NCI-H774 (cell line): ENCODE data around the gene MATN1.

ENCODE experiments used
- DNase-seq: peaks from one replicate; lab custom pipeline; 2025; lab: John Stamatoyannopoulos, UW

MATN1 gene

GRCh38 chr1:30731806-30732276 lies 8.5 kb upstream of the MATN1 start:
- DNase-seq, result no peak

DNA sequence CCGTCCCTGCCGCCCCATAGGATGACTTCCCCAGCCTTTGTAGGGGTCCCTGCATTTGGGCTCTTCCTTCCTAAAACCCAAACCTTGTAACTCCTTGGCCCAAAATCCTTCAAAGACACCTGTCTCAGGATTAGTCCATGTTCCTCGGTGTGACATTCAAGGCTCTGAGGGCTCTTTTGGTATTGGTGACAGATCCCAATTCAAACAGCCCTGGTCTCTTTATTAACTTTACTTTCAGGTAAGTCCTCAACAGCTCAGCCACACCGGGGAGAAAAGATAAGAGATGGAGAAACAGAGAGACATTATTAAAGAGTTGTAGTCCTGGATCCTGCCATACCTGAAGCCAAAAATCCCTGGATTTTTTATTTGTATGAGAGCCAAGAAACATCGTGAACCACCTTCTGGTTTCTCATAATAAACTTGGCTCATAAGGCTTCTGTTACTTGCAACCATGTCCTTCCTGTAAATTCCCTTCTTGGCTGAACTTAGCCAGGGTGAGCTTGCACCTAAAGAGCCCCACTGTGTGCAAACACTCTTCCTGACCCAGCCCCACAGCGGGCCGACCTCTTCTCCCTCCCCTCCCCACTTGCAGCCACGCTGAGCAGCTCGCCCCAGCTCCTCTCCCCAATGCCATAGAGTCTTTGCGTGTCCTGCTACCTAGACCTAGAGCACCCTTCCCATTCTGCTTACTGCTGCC lies 7.9 kb upstream of the MATN1 start:
- DNase-seq, result no peak

- DNase-seq, result no peak
Observed at GRCh38 chr1:30730346-30731108, 7.1 kb upstream of the MATN1 start.

DNA sequence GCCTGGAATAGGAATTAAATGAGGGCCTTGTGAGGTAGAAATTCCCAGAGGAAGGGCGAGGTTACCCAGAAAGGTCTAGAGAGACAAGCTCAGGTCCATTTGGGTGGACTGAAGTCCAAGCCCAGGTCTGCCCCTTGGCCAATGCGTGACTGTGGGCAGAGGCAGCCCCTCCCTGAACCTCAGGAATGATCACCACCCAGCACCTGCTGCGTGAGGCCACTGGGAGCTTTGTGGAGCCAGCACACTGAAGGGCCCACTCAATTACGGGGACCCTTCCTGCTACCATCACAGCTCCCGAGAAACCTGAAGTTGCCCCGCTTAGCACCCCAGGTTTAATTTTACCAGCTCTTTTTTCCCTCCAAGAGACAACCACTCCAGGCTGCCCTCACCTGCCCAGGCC lies 6.5 kb upstream of the MATN1 start:
- DNase-seq, result no peak

DNA sequence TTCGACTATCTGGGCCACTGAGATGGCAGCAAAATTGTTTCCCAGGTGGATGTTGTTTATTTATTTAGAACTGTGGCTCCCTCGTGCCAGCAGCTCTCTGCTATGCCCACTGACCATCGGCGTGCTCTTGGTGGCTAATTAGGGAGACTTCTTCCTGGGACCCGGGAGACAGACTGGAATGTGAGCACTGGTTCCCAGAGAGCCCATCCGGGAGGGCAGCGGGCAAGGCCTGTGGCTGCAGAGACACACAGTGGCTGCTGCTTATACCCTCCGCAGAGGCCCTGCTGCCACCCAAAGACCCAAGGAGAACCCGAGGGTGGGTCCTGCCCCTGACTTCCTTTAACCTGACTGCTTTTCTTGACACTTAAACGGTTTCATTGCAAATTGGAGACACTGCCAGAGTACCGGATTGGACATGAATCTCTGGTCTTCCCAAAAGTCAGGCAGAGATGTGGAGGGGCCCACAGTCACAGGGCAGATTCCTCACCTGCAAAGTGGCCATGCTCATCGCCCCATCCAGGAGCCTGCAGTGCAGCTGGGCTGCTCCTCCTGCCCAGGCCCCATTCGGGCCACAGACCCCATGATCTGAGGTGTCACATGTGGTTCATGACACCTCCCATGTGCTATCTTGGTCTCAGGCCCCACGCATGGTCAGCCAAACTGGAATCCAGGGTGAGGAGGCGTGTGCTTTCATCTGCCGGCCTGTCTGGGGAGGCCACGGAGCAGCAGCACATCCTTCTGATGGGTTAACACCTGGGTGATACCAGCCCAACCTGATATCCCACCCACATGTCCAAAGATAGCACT lies 5.7 kb upstream of the MATN1 start:
- DNase-seq, result no peak

DNA sequence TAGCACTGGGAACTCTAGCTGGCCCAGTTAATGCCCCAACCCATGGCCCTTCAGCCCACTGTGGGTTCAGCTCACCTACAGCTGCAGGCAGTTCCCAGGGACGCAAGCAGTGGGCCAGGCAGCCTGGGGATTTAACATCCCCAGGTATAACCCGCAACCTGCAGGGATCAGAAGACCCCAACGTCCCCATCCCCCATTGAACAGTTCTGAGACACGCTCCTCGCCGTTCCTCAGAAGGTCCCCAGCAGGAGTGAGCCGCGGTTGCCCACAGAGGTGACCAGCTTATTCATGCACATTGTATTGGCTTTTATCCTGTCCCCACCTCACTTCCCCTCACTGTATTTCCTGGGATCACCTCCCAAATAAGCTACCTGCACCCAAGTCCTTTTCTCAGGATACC lies 5.0 kb upstream of the MATN1 start:
- no peak for DNase-seq

DNA sequence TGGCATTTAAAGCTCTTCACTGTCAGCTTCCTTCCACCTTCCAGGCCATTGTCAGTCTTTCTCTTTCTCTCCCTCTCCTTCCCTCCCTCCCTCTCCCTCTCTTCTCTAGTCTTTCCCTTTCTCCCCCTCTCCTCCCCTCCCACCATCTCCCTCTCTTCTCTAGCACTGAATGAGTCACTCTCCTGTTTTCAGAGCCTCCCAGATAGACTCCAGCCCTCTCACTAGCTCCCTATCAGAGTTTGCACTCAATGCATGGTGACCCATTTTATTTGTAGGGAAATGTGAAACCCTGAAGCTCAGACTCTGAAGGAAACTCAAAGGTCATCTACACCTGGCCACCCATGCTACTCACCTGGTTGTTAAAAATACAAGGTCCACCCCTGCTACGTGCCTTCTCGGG lies 4.4 kb upstream of the MATN1 start:
- no peak for DNase-seq

DNA sequence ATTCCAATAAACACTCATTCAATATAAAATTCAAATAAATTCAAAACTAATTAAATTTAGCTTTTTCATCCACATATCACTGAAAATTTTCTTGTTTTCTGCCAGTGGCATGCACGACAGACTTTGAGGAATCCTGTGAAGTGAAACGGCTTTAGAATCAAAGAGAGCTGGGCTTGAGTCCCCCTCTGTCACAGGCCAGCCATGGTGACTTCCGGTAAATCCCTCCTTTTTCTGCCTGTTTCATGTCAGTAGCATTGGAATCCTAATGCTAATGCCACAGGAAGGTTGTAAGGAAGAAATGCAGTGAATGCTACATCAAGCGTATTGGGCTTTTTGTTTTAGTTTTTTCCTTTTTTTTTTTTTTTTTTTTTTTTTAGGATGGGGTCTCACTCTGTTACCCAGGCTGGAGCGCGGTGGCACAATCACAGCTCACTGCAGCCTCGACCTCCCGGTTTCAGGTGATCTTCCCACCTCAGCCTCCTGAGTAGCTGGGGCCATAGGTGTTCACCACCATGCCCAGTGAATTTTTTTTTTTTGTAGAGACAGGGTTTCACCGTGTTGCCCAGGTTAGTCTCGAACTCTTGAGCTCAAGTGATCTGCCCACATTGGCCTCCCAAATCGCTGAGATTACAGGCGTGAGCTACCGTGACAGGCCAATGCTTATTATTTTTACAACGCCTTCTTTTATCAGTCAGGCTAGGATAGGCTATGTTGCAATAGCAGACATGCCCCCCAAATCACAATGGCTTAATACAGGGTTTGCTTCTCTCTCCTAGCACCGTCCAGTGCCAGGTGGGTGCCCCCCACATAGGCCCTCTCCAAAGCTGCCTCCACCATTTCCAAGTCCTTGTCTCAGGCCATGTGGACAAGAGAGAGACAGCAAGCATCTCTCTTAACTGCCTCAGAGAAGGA lies 3.6 kb upstream of the MATN1 start:
- DNase-seq, result no peak

DNA sequence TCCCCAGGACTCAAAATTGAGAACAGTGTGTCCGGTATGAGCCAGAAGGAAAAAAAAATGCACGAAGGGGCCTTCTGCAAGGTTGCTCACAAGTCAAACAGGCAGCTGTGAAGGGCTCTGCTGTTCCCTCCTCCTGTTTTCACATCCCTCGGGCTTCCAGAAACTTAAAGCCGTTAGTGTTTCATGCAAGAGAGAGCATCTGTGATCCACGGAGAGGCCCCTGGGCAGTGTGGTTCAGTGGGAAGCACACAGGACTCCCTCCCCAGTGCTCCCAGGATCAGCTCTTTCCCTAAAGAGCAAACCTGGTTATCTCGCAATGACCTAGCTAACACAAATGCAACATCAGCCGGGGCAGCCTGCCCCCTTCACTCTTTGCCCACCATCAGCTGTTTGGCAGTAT lies 2.9 kb upstream of the MATN1 start:
- DNase-seq, result no peak

DNA sequence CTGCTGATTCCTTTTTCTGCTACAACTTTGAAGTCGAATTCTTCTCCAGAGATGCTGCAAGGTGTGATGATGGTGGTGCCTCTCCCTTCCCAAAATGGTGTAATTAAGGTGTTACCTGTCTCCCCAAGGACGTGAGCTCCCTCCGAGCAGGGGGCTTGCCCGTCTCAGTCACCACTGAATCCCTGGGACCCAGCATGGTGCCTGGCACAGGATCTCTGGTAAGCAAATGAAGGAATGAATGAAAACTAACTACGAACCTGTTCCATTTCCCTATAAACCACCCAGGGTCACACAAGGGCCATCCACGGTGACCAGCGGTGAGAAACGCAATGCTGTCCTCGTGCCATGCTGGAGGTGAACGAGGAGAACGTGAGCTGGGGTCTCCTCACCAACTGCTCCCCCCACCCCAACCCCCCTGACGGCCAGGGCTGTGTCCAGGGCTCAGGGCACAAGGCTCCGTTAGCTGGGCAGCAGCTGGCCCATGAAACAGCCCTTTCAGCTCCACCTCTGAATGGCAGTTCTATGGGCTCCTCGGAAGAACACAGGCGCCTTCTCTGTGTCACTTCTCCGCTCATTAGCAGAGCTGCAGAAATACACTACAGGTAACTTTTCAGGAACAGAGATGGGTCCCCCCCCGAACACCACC lies 2.2 kb upstream of the MATN1 start:
- DNase-seq, result no peak

DNA sequence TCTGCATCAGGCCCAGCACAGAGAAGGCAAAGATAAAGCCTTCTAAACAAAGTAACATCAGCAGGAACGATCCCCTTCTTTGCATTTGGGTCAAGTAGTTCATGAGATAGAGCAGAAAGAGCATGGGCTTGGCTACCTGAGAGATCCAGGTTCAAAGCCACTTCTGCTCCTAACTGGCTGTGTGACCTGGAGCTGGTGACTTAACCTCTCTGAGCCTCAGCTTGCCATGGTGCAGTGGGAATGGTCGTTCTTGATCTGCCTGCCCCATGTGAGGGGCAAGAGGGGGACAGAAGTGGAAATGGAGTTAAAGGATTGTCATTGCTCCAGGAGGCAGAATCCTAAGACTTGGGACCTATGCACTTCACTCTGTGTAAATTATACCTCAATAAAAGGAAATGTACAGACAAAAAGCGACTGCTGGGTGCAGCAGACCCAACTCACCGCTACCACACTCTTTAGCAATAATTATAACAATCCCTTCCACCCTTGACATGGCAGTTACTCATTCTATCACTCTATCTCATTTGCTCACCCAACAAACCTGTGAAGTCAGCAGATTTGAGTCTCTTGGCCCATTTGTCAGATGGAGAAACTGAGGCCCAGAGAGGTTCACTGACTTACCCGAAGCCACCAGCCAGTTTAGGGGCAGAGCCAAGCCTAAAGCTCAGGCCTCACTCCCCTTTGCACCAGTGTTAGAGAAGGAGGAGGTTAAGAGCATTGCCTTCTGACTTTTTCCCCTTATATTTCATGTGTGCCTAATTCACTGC lies 1.5 kb upstream of the MATN1 start:
- DNase-seq, result no peak

- DNase-seq, result no peak
Observed at GRCh38 chr1:30724175-30724574, 790 bp upstream of the MATN1 start.

- no peak for DNase-seq
Observed at GRCh38 chr1:30721812-30722537, 1.4 kb downstream of the MATN1 start.

DNA sequence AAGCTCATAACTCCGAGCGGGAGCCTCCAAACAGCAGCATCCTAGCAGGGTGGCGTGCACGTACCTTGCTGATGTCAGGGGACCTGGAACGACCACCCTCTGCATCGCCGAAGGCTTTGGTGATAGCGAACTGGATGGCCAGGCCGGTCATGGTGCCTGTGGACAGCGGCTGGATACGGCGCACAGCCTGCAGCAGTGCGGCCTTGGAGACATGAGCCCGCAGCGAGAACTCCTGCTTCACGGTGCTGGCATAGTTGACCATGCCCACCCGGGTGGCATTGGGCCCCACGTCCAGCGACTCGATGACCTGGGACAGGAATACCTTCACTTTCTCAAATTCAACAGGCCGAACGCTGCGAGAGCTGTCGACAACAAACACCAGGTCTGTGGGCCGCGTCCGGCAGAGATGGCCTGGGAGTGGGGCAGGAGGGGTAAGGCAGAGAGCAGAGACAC lies 2.0 kb downstream of the MATN1 start:
- no peak for DNase-seq

DNA sequence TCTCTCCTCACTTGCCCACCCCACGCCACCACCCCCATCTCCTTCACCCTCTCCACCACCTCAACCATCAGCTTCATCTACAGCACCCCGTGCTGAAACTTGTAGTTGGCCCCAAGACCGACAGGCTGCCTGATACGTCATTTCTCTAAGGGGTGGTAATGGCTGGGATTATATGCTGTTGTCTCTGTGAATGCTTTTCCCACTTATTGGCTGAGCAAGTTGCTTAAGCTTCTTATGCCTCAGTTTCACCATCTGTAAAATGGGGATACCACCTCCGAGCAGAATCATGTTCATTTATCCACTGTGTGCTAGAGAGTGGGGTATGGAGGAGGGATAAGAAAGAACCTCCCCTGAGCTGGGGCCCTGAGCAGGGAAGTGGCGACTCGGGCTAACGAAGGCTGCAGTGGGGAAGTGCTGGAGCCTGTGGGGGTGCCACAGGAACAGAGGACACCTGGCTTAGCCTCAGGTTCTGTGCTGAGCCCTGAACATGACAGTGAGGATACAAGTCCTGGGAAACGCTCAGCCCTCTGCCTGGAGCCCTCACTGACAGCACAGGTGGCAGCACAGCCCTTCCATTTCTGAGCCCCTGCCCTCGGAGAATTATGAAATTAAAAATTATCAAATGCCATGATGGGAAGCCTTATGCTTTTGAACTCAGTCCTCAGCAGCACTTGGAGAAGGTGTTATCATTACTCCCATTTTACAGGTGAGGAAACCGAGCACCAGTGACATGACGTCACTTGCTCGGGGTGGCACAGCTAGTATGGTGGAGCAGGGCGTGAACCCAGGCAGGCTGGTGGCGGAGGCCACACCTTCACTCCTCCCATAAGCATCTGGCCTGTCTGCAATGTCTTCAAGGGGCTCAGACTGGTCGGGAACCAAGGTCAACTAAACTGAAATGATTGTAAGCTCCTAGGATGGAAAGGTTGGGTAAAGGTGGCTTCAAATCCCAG lies 2.8 kb downstream of the MATN1 start:
- no peak for DNase-seq

- no peak for DNase-seq
Observed at GRCh38 chr1:30719406-30720270, 3.7 kb downstream of the MATN1 start.

DNA sequence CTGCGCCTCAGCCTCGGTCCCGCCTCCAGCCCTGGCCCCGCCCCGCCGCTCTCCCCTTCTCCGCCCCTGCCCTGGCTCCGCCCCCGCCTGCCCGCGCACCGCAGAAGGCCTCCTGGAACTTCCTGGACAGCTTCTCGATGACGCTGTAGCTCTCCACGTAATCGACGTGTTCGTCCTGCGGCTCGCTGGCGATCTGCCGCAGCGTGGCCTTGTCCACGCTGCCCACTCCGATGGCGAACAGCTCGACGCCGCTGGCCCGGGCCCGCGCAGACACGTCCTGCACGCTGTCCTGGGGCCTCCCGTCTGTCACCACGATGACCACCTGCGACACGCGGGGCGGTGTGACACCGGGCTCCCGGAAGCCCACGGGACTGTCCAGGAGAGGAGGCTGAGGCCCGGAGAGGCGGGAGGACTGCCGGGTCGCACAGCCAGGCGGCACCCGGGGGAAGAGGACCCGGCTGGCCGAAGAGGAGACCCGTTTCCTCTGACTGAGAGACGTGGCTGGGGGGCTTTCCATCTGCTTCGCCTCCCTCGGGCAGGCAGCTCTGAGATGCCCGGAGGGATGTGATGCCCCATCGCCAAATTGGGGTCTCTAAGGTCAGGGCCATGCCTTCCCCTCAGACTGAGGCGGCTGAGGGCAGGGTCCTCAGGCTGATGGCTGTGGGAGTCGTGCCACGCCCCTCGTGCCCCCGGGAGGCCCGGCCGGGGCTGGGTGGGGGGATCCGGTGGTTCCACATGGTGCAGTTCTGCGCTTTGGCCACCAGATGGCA lies 4.6 kb downstream of the MATN1 start:
- DNase-seq, result peak; percentile 100
